T follicular helper cell (primary cell): Measurements from ENCODE around the gene COX7A2.

Experiments
- DNase-seq: peaks from one replicate; pipeline ENCODE4 v3.0.0-alpha.2; 2020; ENCODE audit warnings: low read depth

The COX7A2 gene

DNA sequence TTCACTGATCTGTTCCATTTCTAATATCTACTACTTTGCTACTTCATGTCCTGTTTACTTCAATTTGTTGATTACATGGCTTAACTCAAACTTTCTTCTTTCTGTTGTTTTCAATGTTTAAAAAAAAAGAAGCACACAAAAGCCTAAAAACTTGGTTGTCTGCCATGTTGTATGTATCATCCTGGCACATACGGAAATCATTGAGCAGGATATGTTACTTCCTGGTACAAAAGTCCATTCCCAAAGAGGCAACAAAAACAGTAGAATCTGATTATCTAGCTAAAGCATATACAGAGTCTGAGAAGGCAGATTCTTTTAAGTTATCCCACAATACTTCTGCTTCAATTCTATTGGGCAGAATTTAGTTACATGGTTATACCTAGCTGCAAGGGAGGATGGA is 23.2 kb downstream of the COX7A2 start:
- no peak for DNase-seq

GRCh38 chr6:75219263-75219662 is 24.3 kb downstream of the COX7A2 start:
- no peak for DNase-seq

GRCh38 chr6:75217193-75217592 is 26.4 kb downstream of the COX7A2 start:
- DNase-seq, result no peak

DNA sequence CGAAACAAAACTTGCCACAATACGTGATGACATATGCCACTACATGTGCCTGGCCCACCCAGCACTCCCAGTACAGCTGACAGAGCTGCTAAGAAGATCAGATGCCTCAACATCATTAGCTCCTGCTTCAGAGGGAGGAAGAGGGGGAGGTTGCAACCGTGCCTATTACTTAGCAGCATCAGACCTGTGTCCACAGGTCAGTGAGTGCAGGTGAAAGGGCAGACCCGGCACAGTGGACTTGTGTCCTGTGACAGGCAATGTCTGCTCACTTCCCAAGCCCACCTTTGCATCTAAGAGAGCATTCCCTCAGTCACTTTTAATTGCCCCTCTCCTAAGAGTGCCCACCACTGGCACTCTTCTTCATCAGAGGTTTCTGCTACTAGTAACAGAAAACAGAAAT is 28.3 kb downstream of the COX7A2 start:
- DNase-seq, result no peak

DNA sequence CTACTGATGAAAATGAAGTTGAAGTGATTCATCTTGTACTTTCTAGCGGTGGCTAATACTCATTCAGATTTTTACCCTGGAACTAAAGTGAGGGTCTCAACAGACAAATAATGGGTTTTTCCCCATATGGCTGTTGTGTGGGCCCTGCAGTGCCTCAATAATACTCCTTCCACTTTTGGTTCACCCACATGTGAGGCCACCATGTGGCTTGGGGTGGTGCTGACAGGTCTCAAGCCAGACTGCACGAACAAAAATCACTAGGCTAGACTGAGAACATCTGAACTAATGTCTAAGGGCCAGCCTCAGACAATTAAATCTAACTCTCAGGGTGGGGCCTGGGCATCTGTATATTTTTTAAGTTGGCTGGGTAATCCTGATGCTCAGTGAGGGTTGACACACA is 29.9 kb downstream of the COX7A2 start:
- no peak for DNase-seq

- DNase-seq, result no peak
These were observed 30.5 kb downstream of the COX7A2 start for GRCh38 chr6:75213112-75213511.

DNA sequence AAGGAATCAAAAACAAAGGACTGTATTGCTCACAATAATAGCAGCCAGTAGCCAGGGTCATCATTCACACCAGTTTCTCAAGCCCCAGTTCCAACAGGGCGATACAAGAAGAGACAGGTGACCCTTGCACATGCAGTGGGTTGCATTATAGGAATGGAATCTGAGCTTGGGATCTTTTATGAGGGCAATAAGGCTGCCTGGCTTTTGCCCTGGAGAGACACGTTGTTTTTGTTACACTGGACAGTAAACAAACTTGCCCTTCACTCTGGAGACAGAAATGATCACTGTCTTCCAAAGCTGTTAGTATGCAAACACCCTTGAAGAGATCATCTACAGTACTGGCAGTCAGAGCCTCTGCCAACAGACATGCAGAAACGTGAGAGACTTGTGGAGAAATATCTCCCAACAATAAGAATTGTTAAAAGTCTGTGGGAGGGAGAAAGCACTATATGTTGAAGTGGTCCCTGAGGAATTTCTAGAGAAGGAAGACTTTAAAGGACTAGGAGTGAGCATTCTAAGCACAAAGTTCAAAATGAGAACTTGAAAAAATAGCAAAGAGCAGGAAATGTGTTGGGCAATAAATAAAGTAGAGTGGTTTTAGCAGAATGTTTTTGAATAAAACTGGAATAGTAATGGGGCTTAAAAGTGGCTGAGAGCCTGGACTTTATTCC is 31.5 kb downstream of the COX7A2 start:
- DNase-seq, result no peak

DNA sequence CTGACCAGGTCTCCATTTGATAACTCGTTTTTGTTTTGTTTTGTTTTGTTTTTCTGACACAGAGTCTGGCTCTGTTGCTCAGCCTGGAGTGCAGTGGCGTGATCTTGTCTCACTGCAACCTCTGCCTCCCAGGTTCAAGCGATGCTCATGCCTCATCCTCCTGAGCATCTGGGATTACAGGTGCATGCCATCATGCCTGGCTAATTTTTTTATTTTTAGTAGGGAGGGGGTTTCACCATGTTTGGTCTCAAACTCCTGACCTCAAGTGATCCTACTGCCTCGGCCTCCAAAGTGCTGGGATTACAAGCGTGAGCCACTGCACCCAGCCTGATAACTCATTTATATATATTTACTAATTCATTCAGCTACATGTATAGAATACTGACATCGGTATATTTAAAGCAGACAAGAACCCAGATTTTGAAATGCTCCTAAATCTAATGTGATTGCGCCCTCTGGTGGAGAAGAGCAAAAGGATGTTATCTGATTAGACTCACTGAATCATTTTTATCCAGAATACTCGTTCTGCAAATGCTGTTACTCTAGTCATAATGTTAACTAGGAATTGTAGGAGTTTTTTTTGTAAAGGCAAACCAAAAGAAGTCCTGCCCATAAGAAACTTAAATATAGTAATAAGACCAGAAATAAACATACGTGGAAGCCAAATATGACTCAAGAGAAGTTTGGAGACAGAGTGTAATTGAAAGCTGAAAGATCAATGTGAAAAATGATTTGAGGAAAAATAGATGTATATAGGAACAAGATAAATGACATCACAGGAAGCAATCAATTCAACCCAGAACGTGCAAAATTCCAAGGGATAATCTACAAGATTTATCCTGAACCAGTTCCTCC is 32.5 kb downstream of the COX7A2 start:
- peak; percentile 40 for DNase-seq

DNA sequence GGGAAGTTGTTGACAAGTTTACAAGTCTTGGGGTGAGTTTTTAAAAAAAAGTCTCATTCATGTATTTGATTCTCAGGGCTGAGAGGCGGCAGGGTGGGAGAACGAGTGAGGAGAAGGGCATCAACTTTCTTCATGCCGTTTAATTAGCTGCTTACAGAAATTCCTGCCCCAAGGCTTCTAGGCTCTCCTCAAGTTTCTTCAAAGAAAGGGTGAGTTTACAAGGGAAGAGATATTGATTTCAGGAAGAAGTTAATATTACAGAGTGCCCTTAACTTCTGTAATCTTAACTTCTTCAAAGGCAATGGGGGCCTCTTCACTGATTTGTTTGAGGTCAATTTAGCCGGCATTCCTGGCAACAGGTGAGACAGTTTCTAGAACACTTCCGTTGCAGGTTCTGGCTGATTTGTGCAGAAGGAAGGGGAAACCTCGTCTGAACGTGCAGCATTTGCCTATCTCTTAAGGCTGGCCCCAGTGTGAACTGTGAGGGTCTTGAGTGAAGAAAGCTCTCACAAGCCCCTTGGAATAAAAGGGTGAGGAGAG is 34.3 kb downstream of the COX7A2 start:
- DNase-seq, result no peak

- DNase-seq, result peak; percentile 72
These were observed 35.1 kb downstream of the COX7A2 start for GRCh38 chr6:75208298-75209183.

- DNase-seq, result no peak
These were observed 36.8 kb downstream of the COX7A2 start for GRCh38 chr6:75206576-75207342.

DNA sequence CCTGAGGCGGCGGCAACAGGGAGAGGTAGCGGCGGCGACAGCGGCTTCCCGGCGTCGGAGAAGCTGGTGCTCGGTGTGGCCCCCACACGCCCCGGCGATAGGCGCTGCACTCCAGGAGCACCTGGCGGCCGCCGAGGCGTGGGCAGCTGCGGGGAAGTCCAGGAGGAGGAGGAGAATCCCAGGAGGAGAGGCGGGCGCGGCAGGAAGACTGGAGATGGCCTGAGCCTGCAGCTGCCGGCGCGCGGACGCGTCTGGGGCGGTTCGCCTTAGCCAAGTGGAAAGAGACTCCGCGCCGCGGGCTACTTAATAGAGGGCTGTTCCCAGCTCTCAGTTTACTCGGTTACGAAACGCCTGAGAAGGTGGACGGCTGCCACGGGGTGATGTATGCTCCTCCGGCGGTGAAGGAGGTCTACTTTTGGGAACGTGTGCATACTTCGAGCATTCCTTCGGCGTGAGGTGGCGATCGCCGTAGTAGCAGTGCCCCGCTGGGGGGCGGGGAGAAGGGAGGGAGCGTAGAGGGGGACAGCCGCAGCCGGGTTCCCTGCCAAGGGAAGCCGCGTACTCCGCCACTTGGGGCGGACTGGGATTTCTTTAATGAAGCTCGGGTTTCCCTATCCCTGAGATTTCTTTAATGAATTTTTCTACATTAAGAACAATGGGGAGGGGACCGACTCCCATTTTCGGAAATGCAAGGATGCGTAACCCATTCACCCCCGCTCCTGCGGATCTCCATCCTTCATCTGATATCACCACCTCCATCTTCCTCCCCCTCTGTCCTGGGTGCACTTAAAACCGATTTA is 37.6 kb downstream of the COX7A2 start, which contains the start of gene COL12A1:
COL12A1 (minus strand) TSS at position 278 of the 800 bp plus-strand sequence. CDS start 3,261 bp downstream, outside the sequence.
- DNase-seq, result no peak

DNA sequence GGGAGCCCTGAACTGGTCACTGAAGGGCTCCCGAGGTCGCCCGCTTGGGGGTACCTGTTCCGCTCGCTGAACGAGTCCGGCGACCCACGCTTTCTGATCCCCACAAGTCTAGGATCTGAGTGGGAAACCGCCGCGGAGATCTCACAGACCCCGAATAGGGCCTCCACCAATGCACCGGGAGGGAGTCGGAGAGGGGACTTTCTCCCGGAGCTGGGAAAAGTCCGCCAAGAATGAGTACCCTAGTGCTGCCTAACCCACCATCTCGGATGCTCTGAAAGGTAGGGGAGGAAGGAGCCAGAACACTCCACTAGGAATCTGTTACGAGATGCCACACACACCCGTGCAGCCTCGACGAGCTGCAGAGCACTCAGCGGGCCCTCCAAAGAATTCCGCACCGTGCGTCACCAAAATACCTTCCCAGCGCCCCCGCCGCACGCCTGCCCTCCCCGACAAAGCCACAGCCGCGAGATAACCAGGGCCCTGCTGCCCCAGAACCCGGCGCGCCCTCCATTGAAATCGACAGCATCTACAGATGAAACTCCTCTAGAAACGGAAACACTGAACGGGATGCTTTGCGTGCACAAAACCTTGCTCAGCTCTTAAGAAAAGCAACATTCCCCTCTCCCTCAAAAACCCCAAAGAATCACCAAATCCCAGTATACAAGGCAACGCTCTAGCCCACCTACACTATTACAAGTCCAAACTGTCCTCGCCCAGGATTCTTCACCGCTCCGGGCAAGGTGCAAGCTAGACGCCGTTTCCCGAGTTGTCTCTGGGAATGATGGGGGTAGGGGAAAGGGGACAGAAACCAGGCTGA is 38.4 kb downstream of the COX7A2 start:
- no peak for DNase-seq

DNA sequence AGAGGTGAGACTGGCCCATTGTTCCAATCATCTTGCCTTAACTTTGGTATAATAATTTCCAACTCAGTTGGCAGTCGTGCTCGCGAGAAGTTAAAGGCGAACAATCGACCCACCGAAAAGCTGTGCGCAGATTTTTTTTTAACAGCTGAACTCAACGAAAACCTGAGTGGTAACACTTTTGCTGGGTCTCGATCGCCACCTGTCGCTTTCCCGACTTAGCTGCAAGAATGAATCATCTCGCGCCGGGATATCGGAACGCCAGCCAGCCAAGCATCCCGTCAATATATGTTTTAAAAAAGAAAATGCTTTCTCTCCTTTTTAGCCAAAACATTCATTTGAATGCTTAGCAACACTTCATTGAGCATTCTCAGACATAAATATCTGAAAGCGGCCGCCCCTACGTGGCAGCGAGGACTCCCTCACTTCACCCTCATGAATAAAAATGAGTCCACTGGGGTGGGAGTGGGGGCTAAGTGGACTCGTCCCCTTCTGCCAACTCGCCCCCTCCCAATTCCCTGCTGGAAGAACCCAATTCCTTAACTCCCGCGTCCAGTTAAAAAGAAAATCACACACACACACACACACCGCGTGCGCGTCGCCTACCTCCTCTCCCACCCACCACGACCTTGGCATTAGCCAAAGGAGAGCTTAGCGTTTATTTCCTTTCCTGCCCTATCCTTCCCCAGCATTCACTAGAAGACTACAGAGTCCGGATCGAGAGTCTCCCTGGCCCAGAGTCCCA is 39.2 kb downstream of the COX7A2 start:
- no peak for DNase-seq

GRCh38 chr6:75203721-75204120 is 39.9 kb downstream of the COX7A2 start:
- no peak for DNase-seq

- DNase-seq, result no peak
These were observed 40.9 kb downstream of the COX7A2 start for GRCh38 chr6:75202676-75203131.

DNA sequence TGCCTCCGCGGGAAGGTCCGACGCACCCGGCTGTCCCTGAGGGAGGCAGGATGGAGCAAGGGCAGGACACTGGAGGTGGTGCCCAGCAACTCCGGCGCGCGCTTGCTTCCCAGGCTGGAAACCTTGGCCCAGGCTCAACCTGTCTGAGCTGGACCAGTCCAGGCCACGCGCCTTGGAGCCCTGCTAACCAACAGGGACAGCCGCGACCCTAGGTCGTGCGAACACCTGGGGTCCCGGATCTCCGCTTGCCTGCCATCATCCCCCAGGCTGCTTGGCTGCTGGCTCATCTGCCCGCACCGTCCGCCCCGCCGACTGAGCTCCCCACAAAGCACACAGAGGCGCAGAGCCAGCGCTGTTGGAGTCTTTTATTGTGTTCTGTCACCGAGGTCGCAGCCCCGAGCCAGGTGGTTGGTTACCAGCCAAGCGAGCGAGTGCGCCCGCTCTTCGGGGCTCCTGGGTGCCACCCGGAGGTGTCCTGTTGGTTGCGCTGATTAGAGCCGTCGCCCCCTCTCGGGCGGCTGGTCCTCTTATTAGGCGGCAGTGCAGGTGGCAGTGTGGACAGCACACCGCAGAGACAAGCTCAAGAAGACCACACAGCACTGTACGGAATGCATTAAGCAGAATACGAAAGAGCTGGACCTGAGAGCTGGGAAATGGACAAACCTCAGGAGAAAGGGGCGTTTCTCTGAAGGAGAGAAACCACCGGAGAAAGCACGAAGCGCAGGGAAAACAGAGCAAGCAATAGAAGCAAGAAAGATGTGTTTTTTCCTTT is 41.5 kb downstream of the COX7A2 start:
- no peak for DNase-seq

DNA sequence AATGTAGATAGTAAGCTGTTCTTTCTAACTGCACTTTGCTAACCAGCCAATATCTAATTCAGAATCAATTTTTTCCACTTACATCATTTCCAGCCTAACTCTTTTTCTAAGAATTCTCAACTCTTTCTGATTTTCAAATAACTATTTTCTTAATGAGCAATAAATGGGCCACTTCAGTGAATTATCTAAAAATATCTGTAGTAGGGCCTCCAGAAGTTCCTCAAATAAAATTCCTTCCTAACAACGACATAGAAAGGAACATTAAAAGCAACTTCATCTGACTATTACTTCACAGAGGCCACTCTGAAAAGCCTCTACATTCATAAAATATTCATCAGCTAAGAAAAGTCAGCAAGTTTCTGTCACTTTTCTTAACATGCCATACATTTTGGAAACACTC is 42.6 kb downstream of the COX7A2 start:
- DNase-seq, result no peak
